ENCODE results near the gene PLD2. TPM values are rescaled to one million over a fixed set of nuclear protein-coding genes. Genes with fewer than 3 reads are reported as not detected.

PLD2 gene
- total RNA-seq, 1 experiment from 2014 or later, result 24.3 TPM

DNA sequence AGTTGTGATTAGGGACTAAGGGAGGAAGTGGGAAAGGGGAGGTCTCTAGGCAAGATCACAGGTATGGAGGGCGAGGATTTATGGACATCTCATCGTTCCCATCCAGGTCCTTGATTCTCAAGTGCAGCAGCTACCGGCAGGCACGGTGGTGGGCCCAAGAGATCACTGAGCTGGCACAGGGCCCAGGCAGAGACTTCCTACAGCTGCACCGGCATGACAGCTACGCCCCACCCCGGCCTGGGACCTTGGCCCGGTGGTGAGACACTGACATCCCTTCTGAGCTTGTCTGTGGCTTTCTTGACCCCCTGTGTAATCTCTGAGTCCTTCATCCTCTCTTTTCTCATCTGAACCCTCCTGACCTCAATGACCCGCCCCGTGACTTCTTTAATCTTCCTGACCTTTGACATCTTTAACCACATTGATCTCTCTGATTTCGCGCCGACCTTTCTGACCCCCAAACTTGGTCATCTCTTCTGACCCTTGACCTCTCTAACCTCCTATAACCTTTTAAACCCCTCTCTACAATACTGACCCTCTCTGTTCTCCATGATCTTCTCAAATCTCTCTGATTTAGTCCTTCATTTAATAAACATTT, 3.8 kb downstream of the PLD2 start:
- no peak for TF ChIP-seq EZH2 (IDR thresholded peaks at IDR 0.05; ENCODE audit: low read length, unreplicated experiment)
- TF ChIP-seq EZH2phosphoT487 (IDR thresholded peaks at IDR 0.05; ENCODE audit: borderline replicate concordance, low read length), result no peak
- TF ChIP-seq, protein P1, sequence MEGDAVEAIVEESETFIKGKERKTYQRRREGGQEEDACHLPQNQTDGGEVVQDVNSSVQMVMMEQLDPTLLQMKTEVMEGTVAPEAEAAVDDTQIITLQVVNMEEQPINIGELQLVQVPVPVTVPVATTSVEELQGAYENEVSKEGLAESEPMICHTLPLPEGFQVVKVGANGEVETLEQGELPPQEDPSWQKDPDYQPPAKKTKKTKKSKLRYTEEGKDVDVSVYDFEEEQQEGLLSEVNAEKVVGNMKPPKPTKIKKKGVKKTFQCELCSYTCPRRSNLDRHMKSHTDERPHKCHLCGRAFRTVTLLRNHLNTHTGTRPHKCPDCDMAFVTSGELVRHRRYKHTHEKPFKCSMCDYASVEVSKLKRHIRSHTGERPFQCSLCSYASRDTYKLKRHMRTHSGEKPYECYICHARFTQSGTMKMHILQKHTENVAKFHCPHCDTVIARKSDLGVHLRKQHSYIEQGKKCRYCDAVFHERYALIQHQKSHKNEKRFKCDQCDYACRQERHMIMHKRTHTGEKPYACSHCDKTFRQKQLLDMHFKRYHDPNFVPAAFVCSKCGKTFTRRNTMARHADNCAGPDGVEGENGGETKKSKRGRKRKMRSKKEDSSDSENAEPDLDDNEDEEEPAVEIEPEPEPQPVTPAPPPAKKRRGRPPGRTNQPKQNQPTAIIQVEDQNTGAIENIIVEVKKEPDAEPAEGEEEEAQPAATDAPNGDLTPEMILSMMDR (conservative IDR thresholded peaks at IDR 0.05; ENCODE audit: low read depth, low read length), result no peak
- ATAC-seq, result no peak
- Histone ChIP-seq H3K9ac (ENCODE audit: low read length) (no peak overlapping the region), H2AFZ (ENCODE audit: low read length) (no peak overlapping the region), H3K27me3 (ENCODE audit: low read length) (no peaks in the 10 kb centered on the region), H3K36me3 (ENCODE audit: low read depth, low read length) (no peaks in the 10 kb centered on the region), H3K4me2 (ENCODE audit: low read length) (no peak overlapping the region), H3K9me3 (ENCODE audit: low read length) (no peaks in the 10 kb centered on the region), H3F3A (ENCODE audit: low read length, unreplicated experiment) (no peaks in the 10 kb centered on the region), H4K20me1 (ENCODE audit: low read length) (no peaks in the 10 kb centered on the region), H3K4me1 (ENCODE audit: insufficient read depth, low read length) (peaks cover 9% of the 10 kb centered on the region), H3K4me3 (ENCODE audit: low read length) (no peak overlapping the region), H3K9me2 (replicated peaks; ENCODE audit: low read length) (no peaks in the 10 kb centered on the region), H3K79me2 (ENCODE audit: low read length) (no peaks in the 10 kb centered on the region), H3K27ac (ENCODE audit: low read length) (no peak overlapping the region)
- intact Hi-C loops (cut with micrococcal nuclease), result no loop called here
- no peak for DNase-seq
- CTCF ChIA-PET, result no interaction called here
- POLR2A ChIA-PET (ENCODE audit: unreplicated experiment), result no interaction called here
- no TSS peak for BruUV-seq (replicated peaks)

- Histone ChIP-seq H3K79me2 (ENCODE audit: low read length) (no peaks in the 10 kb centered on the region), H3K27ac (ENCODE audit: low read length) (no peak overlapping the region), H3K9ac (ENCODE audit: low read length) (no peak overlapping the region), H3K4me3 (ENCODE audit: low read length) (no peak overlapping the region), H3K4me1 (ENCODE audit: insufficient read depth, low read length) (peaks cover 9% of the 10 kb centered on the region), H4K20me1 (ENCODE audit: low read length) (no peaks in the 10 kb centered on the region), H2AFZ (ENCODE audit: low read length) (no peak overlapping the region), H3K9me3 (ENCODE audit: low read length) (no peaks in the 10 kb centered on the region), H3F3A (ENCODE audit: low read length, unreplicated experiment) (no peaks in the 10 kb centered on the region), H3K36me3 (ENCODE audit: low read depth, low read length) (no peaks in the 10 kb centered on the region), H3K27me3 (ENCODE audit: low read length) (no peaks in the 10 kb centered on the region), H3K4me2 (ENCODE audit: low read length) (no peak overlapping the region), H3K9me2 (replicated peaks; ENCODE audit: low read length) (no peaks in the 10 kb centered on the region)
- CTCF ChIA-PET, result no interaction called here
- POLR2A ChIA-PET (ENCODE audit: unreplicated experiment), result no interaction called here
- intact Hi-C loops (cut with micrococcal nuclease), result no loop called here
- TF ChIP-seq, protein P1 (conservative IDR thresholded peaks at IDR 0.05; ENCODE audit: low read depth, low read length), result no peak
- TF ChIP-seq EZH2phosphoT487 (IDR thresholded peaks at IDR 0.05; ENCODE audit: borderline replicate concordance, low read length) (no peak), EZH2 (IDR thresholded peaks at IDR 0.05; ENCODE audit: low read length, unreplicated experiment) (no peak)
- no TSS peak for BruUV-seq (replicated peaks)
- ATAC-seq, result no peak
- no peak for DNase-seq
These were observed 4.5 kb downstream of the PLD2 start for GRCh38 chr17:4811471-4811870.

GRCh38 chr17:4812690-4813089, 5.7 kb downstream of the PLD2 start:
- Histone ChIP-seq H3K4me2 (ENCODE audit: low read length) (no peak overlapping the region), H3K4me1 (ENCODE audit: insufficient read depth, low read length) (peaks cover 8% of the 10 kb centered on the region), H2AFZ (ENCODE audit: low read length) (no peak overlapping the region), H3F3A (ENCODE audit: low read length, unreplicated experiment) (no peaks in the 10 kb centered on the region), H3K79me2 (ENCODE audit: low read length) (no peaks in the 10 kb centered on the region), H3K4me3 (ENCODE audit: low read length) (no peak overlapping the region), H4K20me1 (ENCODE audit: low read length) (no peaks in the 10 kb centered on the region), H3K9me3 (ENCODE audit: low read length) (no peaks in the 10 kb centered on the region), H3K27ac (ENCODE audit: low read length) (no peak overlapping the region), H3K9me2 (replicated peaks; ENCODE audit: low read length) (no peaks in the 10 kb centered on the region), H3K9ac (ENCODE audit: low read length) (no peak overlapping the region), H3K36me3 (ENCODE audit: low read depth, low read length) (no peaks in the 10 kb centered on the region), H3K27me3 (ENCODE audit: low read length) (no peaks in the 10 kb centered on the region)
- POLR2A ChIA-PET (ENCODE audit: unreplicated experiment), result no interaction called here
- no TSS peak for BruUV-seq (replicated peaks)
- CTCF ChIA-PET, result no interaction called here
- DNase-seq (no peak), ATAC-seq (no peak)
- TF ChIP-seq EZH2phosphoT487 (IDR thresholded peaks at IDR 0.05; ENCODE audit: borderline replicate concordance, low read length) (no peak), EZH2 (IDR thresholded peaks at IDR 0.05; ENCODE audit: low read length, unreplicated experiment) (no peak)
- intact Hi-C loops (cut with micrococcal nuclease), result no loop called here
